ENCODE data around the gene ARHGAP20.

DNA sequence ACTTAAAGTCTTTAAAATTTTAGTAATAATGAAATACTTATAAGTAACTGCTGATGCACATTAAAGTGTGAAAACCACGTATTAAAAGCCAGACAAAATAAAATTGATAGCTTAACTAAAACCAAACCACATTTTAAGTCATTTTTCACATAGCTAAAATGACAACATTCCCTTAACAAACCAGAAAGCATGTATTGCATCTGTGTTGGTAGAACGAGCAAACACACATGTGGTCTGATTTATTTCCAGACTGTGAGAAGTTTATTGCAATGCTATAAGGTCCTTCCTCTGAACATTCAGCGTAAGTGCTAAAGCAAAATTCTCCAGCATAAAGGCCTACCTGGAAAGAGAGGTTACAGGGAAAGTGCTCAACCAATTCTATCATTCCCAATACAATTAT is 57.8 kb downstream of the ARHGAP20 start:
- TF ChIP-seq, protein P1, sequence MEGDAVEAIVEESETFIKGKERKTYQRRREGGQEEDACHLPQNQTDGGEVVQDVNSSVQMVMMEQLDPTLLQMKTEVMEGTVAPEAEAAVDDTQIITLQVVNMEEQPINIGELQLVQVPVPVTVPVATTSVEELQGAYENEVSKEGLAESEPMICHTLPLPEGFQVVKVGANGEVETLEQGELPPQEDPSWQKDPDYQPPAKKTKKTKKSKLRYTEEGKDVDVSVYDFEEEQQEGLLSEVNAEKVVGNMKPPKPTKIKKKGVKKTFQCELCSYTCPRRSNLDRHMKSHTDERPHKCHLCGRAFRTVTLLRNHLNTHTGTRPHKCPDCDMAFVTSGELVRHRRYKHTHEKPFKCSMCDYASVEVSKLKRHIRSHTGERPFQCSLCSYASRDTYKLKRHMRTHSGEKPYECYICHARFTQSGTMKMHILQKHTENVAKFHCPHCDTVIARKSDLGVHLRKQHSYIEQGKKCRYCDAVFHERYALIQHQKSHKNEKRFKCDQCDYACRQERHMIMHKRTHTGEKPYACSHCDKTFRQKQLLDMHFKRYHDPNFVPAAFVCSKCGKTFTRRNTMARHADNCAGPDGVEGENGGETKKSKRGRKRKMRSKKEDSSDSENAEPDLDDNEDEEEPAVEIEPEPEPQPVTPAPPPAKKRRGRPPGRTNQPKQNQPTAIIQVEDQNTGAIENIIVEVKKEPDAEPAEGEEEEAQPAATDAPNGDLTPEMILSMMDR (conservative IDR thresholded peaks at IDR 0.05; ENCODE audit: low read length) = no peak
- no peak for TF ChIP-seq EZH2phosphoT487 (IDR thresholded peaks at IDR 0.05; ENCODE audit: borderline replicate concordance, low read depth, low read length)
